Osteocyte (in vitro differentiated cells): ENCODE results near the gene GBX1. TPM values are rescaled to one million over a fixed set of nuclear protein-coding genes. Genes with fewer than 3 reads are reported as not detected.

Source experiments
- DNase-seq: peaks from one replicate; pipeline ENCODE4 v3.0.0; 2021; ENCODE audit warnings: mixed read lengths; ENCODE audit not compliant: unreplicated experiment; ENCODE audit errors: extremely low spot score
- H3K27ac Mint-ChIP-seq: one replicate; pipeline ENCODE4 v1.8.0; 2021; ENCODE audit warnings: mild to moderate bottlenecking, mixed read lengths; ENCODE audit not compliant: unreplicated experiment
- H3K27me3 Mint-ChIP-seq: one replicate; pipeline ENCODE4 v1.8.0; 2021; ENCODE audit warnings: mixed read lengths; ENCODE audit not compliant: unreplicated experiment
- H3K36me3 Mint-ChIP-seq: one replicate; pipeline ENCODE4 v1.8.0; 2021; ENCODE audit warnings: mixed read lengths; ENCODE audit not compliant: unreplicated experiment
- H3K4me1 Mint-ChIP-seq: one replicate; pipeline ENCODE4 v1.8.0; 2021; ENCODE audit warnings: mixed read lengths; ENCODE audit not compliant: unreplicated experiment
- H3K4me3 Mint-ChIP-seq: one replicate; pipeline ENCODE4 v1.8.0; 2021; ENCODE audit warnings: mild to moderate bottlenecking, moderate library complexity, mixed read lengths; ENCODE audit not compliant: unreplicated experiment
- H3K9me3 Mint-ChIP-seq: one replicate; pipeline ENCODE4 v1.8.0; 2021; ENCODE audit warnings: mixed read lengths; ENCODE audit not compliant: unreplicated experiment
- CTCF ChIP-seq: fragments of 200-600 bp; sonication (generic); IDR thresholded peaks from 2 replicates; pipeline ENCODE4 v1.5.0; 2021; ENCODE audit warnings: antibody characterized with exemption, mild to moderate bottlenecking, moderate library complexity
- total RNA-seq: library from RNA; stranded (reverse); gene quantifications from 2 replicates; pipeline ENCODE4 v1.2.1, GENCODE V29; 2021

The GBX1 gene
- total RNA-seq, 1 donor from 2014 or later: not detected

- Mint-ChIP-seq H3K27ac (no peak overlapping the region), H3K4me1 (no peaks in the 10 kb centered on the region), H3K4me3 (no peak overlapping the region), H3K9me3 (no peaks in the 10 kb centered on the region), H3K36me3 (no peaks in the 10 kb centered on the region), H3K27me3 (peaks cover 30% of the 10 kb centered on the region)
- no peak for DNase-seq
- TF ChIP-seq CTCF: no peak
Observed at GRCh38 chr7:151187409-151188251, 20.1 kb upstream of the GBX1 start.

GRCh38 chr7:151186640-151187408, 19.3 kb upstream of the GBX1 start, which contains the start of gene ASB10:
ASB10 (minus strand) TSS chr7:151187250; CDS start chr7:151187130, 120 bp downstream.
- Mint-ChIP-seq H3K4me1 (no peaks in the 10 kb centered on the region), H3K27ac (no peak within 1 kb of the TSS), H3K4me3 (no peak within 1 kb of the TSS), H3K9me3 (no peaks in the 10 kb centered on the region), H3K36me3 (no peaks in the 10 kb centered on the region), H3K27me3 (peaks cover 34% of the 10 kb centered on the region)
- DNase-seq: no peak
- TF ChIP-seq CTCF: no peak

GRCh38 chr7:151185762-151186639, 18.5 kb upstream of the GBX1 start:
- DNase-seq: no peak
- Mint-ChIP-seq H3K4me3 (no peak overlapping the region), H3K9me3 (no peaks in the 10 kb centered on the region), H3K36me3 (no peaks in the 10 kb centered on the region), H3K27me3 (peaks cover 34% of the 10 kb centered on the region), H3K27ac (no peak overlapping the region), H3K4me1 (no peaks in the 10 kb centered on the region)
- no peak for TF ChIP-seq CTCF

GRCh38 chr7:151181011-151181431, 13.5 kb upstream of the GBX1 start:
- H3K9me3 Mint-ChIP-seq: no peaks in the 10 kb centered on the region
- no peak for TF ChIP-seq CTCF
- DNase-seq: no peak
- H3K36me3 Mint-ChIP-seq: no peaks in the 10 kb centered on the region
- peaks cover 47% of the 10 kb centered on the region for H3K27me3 Mint-ChIP-seq
- no peak overlapping the region for H3K4me3 Mint-ChIP-seq
- no peaks in the 10 kb centered on the region for H3K4me1 Mint-ChIP-seq
- no peak overlapping the region for H3K27ac Mint-ChIP-seq
